ENCODE measurements around the gene MON1A. TPM values are rescaled to one million over a fixed set of nuclear protein-coding genes. Genes with fewer than 3 reads are reported as not detected.
"Not testable (repeated sequence)": the region's sequence is repeated elsewhere in the genome, so short reads cannot be mapped to it uniquely, and the experiment has no call there.

MON1A gene
- total RNA-seq, 1 experiment from 2014 or later, result 7.6 TPM

GRCh38 chr3:49932281-49932680, 2.7 kb upstream of the MON1A start:
- not testable (repeated sequence) for H3K36me3 ChIP-seq; H3K27me3 ChIP-seq (replicated peaks); H3K4me3 ChIP-seq; DNase-seq (ENCODE audit: low read depth in 1 of 2, low spot score in 2 of 2); H3K27ac ChIP-seq; H3K9me3 ChIP-seq (replicated peaks)
- peaks cover 13% of the 10 kb centered on the region for H3K4me1 ChIP-seq (replicated peaks)

GRCh38 chr3:49930922-49931321, 1.3 kb upstream of the MON1A start:
- Histone ChIP-seq H3K36me3 (no peaks in the 10 kb centered on the region), H3K27me3 (replicated peaks) (no peaks in the 10 kb centered on the region), H3K4me1 (replicated peaks) (peaks cover 13% of the 10 kb centered on the region), H3K9me3 (replicated peaks) (no peaks in the 10 kb centered on the region), H3K27ac (no peak overlapping the region), H3K4me3 (no peak overlapping the region)
- DNase-seq (ENCODE audit: low read depth in 1 of 2, low spot score in 2 of 2), result no peak

- H3K4me3 ChIP-seq, result peak overlapping the region; percentile 60
- H3K36me3 ChIP-seq, result no peaks in the 10 kb centered on the region
- H3K27me3 ChIP-seq (replicated peaks), result no peaks in the 10 kb centered on the region
- H3K27ac ChIP-seq, result peak overlapping the region; percentile 37; the same call in 1 of the 2 replicates
- H3K4me1 ChIP-seq (replicated peaks), result peaks cover 13% of the 10 kb centered on the region
- DNase-seq (ENCODE audit: low read depth in 1 of 2, low spot score in 2 of 2), result no peak
- H3K9me3 ChIP-seq (replicated peaks), result no peaks in the 10 kb centered on the region
Measured at GRCh38 chr3:49930168-49930690, 618 bp upstream of the MON1A start.

DNA sequence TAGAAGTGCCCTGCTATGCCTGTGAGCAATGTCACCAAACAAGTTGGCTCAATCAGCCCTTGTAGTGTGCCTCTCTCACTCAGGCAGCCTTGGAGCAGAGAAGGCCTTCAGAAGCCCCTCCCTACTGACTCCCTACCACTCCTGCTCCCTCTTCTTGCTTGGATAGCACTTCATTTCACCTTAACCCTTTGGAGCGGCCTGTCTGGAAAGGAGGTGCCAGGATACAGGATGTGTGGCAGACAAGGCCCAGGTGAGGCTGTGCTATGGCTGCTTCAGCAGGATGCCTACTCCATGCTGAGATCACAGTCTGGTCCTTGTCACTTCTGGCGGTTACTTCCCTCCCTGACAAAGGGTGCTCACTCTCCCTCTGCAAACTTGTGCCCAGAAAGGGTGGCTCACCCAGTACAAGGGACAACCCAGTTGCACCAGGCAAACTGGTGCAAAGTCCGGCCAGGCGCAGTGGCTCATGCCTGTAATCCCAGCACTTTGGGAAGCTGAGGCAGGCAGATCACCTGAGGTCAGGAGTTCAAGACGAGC, 1.1 kb downstream of the MON1A start:
- H3K4me3 ChIP-seq, result peak overlapping the region; percentile 60
- no peaks in the 10 kb centered on the region for H3K36me3 ChIP-seq
- H3K4me1 ChIP-seq (replicated peaks), result peaks cover 25% of the 10 kb centered on the region
- H3K27ac ChIP-seq, result no peak overlapping the region
- no peak for DNase-seq (ENCODE audit: low read depth in 1 of 2, low spot score in 2 of 2)
- H3K9me3 ChIP-seq (replicated peaks), result no peaks in the 10 kb centered on the region
- H3K27me3 ChIP-seq (replicated peaks), result no peaks in the 10 kb centered on the region

- no peak for DNase-seq (ENCODE audit: low read depth in 1 of 2, low spot score in 2 of 2)
- Histone ChIP-seq H3K4me1 (replicated peaks) (peaks cover 25% of the 10 kb centered on the region), H3K27me3 (replicated peaks) (no peaks in the 10 kb centered on the region), H3K9me3 (replicated peaks) (no peaks in the 10 kb centered on the region), H3K4me3 (no peak overlapping the region), H3K27ac (no peak overlapping the region), H3K36me3 (no peaks in the 10 kb centered on the region)
Measured at GRCh38 chr3:49927798-49928197, 1.8 kb downstream of the MON1A start.

DNA sequence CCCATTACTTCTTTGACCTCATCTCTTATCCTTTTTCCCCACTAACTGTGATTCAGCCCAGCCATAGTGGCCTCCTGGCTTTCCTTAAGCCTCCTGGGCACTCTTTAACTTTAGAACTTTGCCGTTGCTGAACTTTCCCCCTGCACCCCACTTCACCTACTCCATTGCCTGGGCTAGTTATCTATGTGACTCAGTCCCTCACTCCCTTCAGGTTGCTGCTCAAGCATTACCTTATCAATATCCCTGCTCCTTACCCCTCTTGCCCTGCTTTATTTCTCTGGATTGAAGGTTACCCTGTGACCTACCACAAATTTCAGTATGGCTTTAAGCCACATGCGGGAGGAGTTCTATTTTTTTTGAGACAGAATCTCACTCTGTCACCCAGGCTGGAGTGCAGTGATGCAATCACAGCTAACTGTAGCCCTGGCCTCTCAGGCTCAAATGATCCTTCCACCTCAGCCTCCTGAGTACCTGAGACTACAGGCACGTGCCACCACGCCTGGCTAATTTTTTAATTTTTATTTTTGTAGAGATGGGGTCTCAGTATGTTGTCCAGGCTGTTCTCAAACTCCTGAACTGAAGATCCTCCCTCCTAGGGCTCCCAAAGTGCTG, 3.4 kb downstream of the MON1A start:
- Histone ChIP-seq H3K36me3 (no peaks in the 10 kb centered on the region), H3K4me3 (no peak overlapping the region), H3K27ac (no peak overlapping the region), H3K4me1 (replicated peaks) (peaks cover 25% of the 10 kb centered on the region), H3K9me3 (replicated peaks) (no peaks in the 10 kb centered on the region), H3K27me3 (replicated peaks) (no peaks in the 10 kb centered on the region)
- no peak for DNase-seq (ENCODE audit: low read depth in 1 of 2, low spot score in 2 of 2)

DNA sequence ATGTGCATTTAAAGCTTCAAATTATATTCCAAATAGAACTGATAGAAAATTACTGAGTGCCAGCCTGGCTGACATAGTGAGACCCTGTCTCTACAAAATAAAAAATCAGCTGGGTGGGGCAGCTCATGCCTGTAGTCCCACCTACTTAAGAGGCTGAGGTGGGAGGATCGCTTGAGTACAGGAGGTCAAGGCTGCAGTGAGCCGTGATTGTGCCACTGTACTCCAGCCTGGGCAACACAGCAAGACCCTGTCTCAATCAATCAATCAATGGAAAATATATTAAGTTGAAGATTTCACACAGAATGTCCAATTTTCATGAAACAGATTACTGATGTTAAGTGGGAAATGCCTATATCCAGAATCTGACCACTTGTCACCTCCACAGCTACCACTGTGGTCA, 4.1 kb downstream of the MON1A start:
- no peak overlapping the region for H3K27ac ChIP-seq

DNA sequence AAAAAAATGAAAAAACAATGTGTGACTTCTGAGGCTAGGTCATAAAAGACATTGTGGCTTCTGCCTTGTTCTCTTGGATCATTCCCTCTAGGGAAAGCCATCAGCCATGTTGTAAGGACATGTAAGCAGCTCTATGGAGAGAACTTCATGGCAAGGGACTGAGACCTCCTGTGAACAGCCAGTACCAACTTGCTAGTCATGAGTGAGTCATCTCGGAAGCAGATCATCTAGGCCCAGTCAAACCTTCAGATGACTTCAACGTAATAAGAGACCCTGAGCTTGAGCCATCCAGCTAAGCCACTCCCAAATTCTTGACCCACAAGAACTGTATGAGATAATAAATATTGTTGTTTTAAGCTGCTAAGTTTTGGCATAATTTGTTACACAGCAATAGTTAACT, 4.9 kb downstream of the MON1A start:
- no peak overlapping the region for H3K4me3 ChIP-seq
- H3K9me3 ChIP-seq (replicated peaks), result no peaks in the 10 kb centered on the region
- no peaks in the 10 kb centered on the region for H3K27me3 ChIP-seq (replicated peaks)
- H3K36me3 ChIP-seq, result no peaks in the 10 kb centered on the region
- peak in 1 of 2 experiments; percentile 33 for DNase-seq (ENCODE audit: low read depth in 1 of 2, low spot score in 2 of 2)
- peaks cover 18% of the 10 kb centered on the region for H3K4me1 ChIP-seq (replicated peaks)
- 0 out of 2 replicates have a peak overlapping the region, but pooled peaks have one; percentile 15 for H3K27ac ChIP-seq

More for the DNA sequence above, 4.1 kb downstream of the MON1A start:
- Histone ChIP-seq H3K9me3 (replicated peaks) (no peaks in the 10 kb centered on the region), H3K36me3 (no peaks in the 10 kb centered on the region), H3K4me1 (replicated peaks) (peaks cover 25% of the 10 kb centered on the region), H3K4me3 (no peak overlapping the region), H3K27me3 (replicated peaks) (no peaks in the 10 kb centered on the region)
- DNase-seq (ENCODE audit: low read depth in 1 of 2, low spot score in 2 of 2), result no peak

GRCh38 chr3:49917806-49918590, 11.6 kb downstream of the MON1A start:
- not testable (repeated sequence) for DNase-seq (ENCODE audit: low read depth in 1 of 2, low spot score in 2 of 2)

GRCh38 chr3:49916686-49917085, 12.9 kb downstream of the MON1A start:
- Histone ChIP-seq H3K36me3 (no peaks in the 10 kb centered on the region), H3K4me1 (replicated peaks) (no peaks in the 10 kb centered on the region), H3K4me3 (no peak overlapping the region), H3K9me3 (replicated peaks) (no peaks in the 10 kb centered on the region), H3K27ac (no peak overlapping the region), H3K27me3 (replicated peaks) (no peaks in the 10 kb centered on the region)
- DNase-seq (ENCODE audit: low read depth in 1 of 2, low spot score in 2 of 2), result no peak

More at GRCh38 chr3:49917806-49918590, 11.6 kb downstream of the MON1A start:
- H3K4me1 ChIP-seq (replicated peaks); H3K27me3 ChIP-seq (replicated peaks); H3K27ac ChIP-seq; H3K36me3 ChIP-seq; H3K4me3 ChIP-seq; H3K9me3 ChIP-seq (replicated peaks): not testable (repeated sequence)

DNA sequence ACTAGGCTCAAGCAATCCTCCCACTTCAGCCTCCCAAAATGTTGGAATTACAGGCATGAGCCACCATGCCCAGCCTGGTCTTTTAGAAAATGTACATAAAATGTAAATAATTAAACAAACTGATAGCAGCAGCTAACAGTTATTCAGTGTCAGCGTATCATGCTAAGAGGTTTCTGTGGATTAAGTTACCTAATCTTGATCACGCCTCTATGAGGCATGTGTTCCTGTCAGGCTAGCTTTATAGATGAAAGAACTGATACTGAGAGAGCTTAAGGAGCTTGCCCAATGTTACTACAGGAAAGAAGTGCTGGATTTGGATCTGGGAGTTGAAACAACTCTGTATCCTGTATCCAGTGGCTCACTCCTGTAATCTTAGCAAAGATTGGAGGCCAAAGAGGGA, 14.7 kb downstream of the MON1A start:
- no peaks in the 10 kb centered on the region for H3K9me3 ChIP-seq (replicated peaks)
- no peak overlapping the region for H3K27ac ChIP-seq
- no peak overlapping the region for H3K4me3 ChIP-seq
- DNase-seq (ENCODE audit: low read depth in 1 of 2, low spot score in 2 of 2), result no peak
- 0 out of 2 replicates have a peak, but pooled peaks cover 4% of the 10 kb centered on the region for H3K36me3 ChIP-seq
- no peaks in the 10 kb centered on the region for H3K27me3 ChIP-seq (replicated peaks)
- no peaks in the 10 kb centered on the region for H3K4me1 ChIP-seq (replicated peaks)

DNA sequence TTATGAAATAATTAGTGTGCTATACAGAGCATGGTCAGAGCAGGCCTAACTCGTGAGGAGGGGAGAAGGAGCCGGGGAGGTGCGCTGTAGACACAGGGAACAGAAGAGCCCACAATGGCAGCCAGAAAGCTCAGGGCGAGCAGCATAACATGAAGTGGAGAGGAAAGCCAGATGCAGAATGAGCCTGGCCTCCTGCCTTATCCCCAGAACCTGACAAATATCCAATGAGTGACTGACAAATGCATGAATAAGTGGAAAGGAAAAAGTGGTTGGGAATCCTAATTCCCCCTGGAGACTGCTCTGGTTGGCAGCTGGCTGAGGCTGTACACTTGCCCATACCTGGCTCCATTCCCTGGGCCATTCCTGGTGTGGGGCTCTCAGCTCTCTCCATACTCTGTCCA, 16.7 kb downstream of the MON1A start:
- no peaks in the 10 kb centered on the region for H3K4me1 ChIP-seq (replicated peaks)
- H3K27ac ChIP-seq, result no peak overlapping the region
- no peaks in the 10 kb centered on the region for H3K27me3 ChIP-seq (replicated peaks)
- H3K9me3 ChIP-seq (replicated peaks), result no peaks in the 10 kb centered on the region
- no peak overlapping the region for H3K4me3 ChIP-seq
- no peak for DNase-seq (ENCODE audit: low read depth in 1 of 2, low spot score in 2 of 2)
- 0 out of 2 replicates have a peak, but pooled peaks cover 4% of the 10 kb centered on the region for H3K36me3 ChIP-seq

- DNase-seq (ENCODE audit: low read depth in 1 of 2, low spot score in 2 of 2), result no peak
- Histone ChIP-seq H3K36me3 (0 out of 2 replicates have a peak, but pooled peaks cover 4% of the 10 kb centered on the region), H3K27ac (no peak overlapping the region), H3K27me3 (replicated peaks) (no peaks in the 10 kb centered on the region), H3K4me1 (replicated peaks) (no peaks in the 10 kb centered on the region), H3K9me3 (replicated peaks) (no peaks in the 10 kb centered on the region), H3K4me3 (no peak overlapping the region)
Measured at GRCh38 chr3:49911611-49912010, 18.0 kb downstream of the MON1A start.

GRCh38 chr3:49911124-49911420, 18.5 kb downstream of the MON1A start:
- H3K4me1 ChIP-seq (replicated peaks), result no peaks in the 10 kb centered on the region; the same call in 1 of the 2 replicates
- H3K9me3 ChIP-seq (replicated peaks), result no peaks in the 10 kb centered on the region
- no peak overlapping the region for H3K27ac ChIP-seq
- no peak overlapping the region for H3K4me3 ChIP-seq
- H3K36me3 ChIP-seq, result 0 out of 2 replicates have a peak, but pooled peaks cover 4% of the 10 kb centered on the region
- H3K27me3 ChIP-seq (replicated peaks), result no peaks in the 10 kb centered on the region
- no peak for DNase-seq (ENCODE audit: low read depth in 1 of 2, low spot score in 2 of 2)

Measured in SJSA1 (cell line).